Fibroblast of gingiva (primary cell): Measurements from ENCODE around the gene CDHR1.

Source experiments
- DNase-seq: peaks from one replicate; pipeline ENCODE4 v3.0.0-alpha.2; 2011; ENCODE audit warnings: low read depth

The CDHR1 gene

GRCh38 chr10:84201244-84201606 lies 6.9 kb downstream of the CDHR1 start:
- no peak for DNase-seq

- no peak for DNase-seq
These were observed 7.3 kb downstream of the CDHR1 start for GRCh38 chr10:84201682-84202081.

GRCh38 chr10:84202349-84202748 lies 8.0 kb downstream of the CDHR1 start:
- no peak for DNase-seq

- DNase-seq, result no peak
These were observed 9.8 kb downstream of the CDHR1 start for GRCh38 chr10:84204122-84204521.

GRCh38 chr10:84204610-84205009 lies 10.3 kb downstream of the CDHR1 start:
- no peak for DNase-seq

GRCh38 chr10:84205049-84205852 lies 10.9 kb downstream of the CDHR1 start:
- DNase-seq, result peak; percentile 16

GRCh38 chr10:84205853-84206525 lies 11.7 kb downstream of the CDHR1 start:
- no peak for DNase-seq

- no peak for DNase-seq
These were observed 13.7 kb downstream of the CDHR1 start for GRCh38 chr10:84208023-84208422.

- DNase-seq, result no peak
These were observed 17.2 kb downstream of the CDHR1 start for GRCh38 chr10:84211566-84211965.

GRCh38 chr10:84212014-84212413 lies 17.7 kb downstream of the CDHR1 start:
- DNase-seq, result no peak

- no peak for DNase-seq
These were observed 18.7 kb downstream of the CDHR1 start for GRCh38 chr10:84213076-84213475.

GRCh38 chr10:84214046-84214572 lies 19.8 kb downstream of the CDHR1 start:
- DNase-seq, result no peak

GRCh38 chr10:84214612-84215235 lies 20.4 kb downstream of the CDHR1 start:
- DNase-seq, result no peak

GRCh38 chr10:84216834-84217233 lies 22.5 kb downstream of the CDHR1 start:
- no peak for DNase-seq

- DNase-seq, result no peak
These were observed 23.4 kb downstream of the CDHR1 start for GRCh38 chr10:84217746-84218145.

- no peak for DNase-seq
These were observed 27.6 kb downstream of the CDHR1 start for GRCh38 chr10:84221916-84222315.

- DNase-seq, result no peak
These were observed 30.2 kb downstream of the CDHR1 start for GRCh38 chr10:84224411-84225028.

- no peak for DNase-seq
These were observed 31.3 kb downstream of the CDHR1 start, which contains the start of gene LRIT2 for GRCh38 chr10:84225427-84226173. Gene LRIT2 (minus strand): TSS chr10:84225544. CDS start chr10:84225520, 24 bp downstream.

GRCh38 chr10:84226616-84227015 lies 32.3 kb downstream of the CDHR1 start:
- DNase-seq, result no peak

- DNase-seq, result no peak
These were observed 33.5 kb downstream of the CDHR1 start for GRCh38 chr10:84227810-84228209.

GRCh38 chr10:84230359-84230758 lies 36.0 kb downstream of the CDHR1 start:
- peak; percentile 6 for DNase-seq

GRCh38 chr10:84232376-84232775 lies 38.0 kb downstream of the CDHR1 start:
- no peak for DNase-seq
